Heart right ventricle (tissue), 16 donors: ENCODE measurements around the gene CFAP61. TPM values are rescaled to one million over a fixed set of nuclear protein-coding genes. Genes with fewer than 3 reads are reported as not detected.

Source experiments
- ATAC-seq, 8 donors: fragments of 200-7000 bp; cut with Tn5 transposase; one replicate each; pipeline ENCODE4 v1.9.1; 2020; ENCODE audit warnings: mild to moderate bottlenecking in 8 of 8, moderate library complexity in 8 of 8, moderate number of reproducible peaks in 1 of 8
- DNase-seq, 2 donors: peaks; one replicate each; pipeline ENCODE4 v3.0.0-alpha.2; 2020
- H3K27ac ChIP-seq, 10 donors: fragments of 200-600 bp; sonication (generic) in 2 of 10; one replicate each; pipeline versions ENCODE4 v1.5.0 to v1.8.0; 2020 to 2022; ENCODE audit warnings: mild to moderate bottlenecking in 3 of 10
- H3K27me3 ChIP-seq, 7 donors: fragments of 200-600 bp; one replicate each; pipeline ENCODE4 v1.8.0; 2021 to 2022; ENCODE audit warnings: mild to moderate bottlenecking in 2 of 7
- H3K36me3 ChIP-seq, 9 donors: fragments of 200-600 bp; sonication (generic) in 1 of 9; one replicate each; pipeline versions ENCODE4 v1.5.0 to v1.8.0; 2020 to 2022; ENCODE audit warnings: mild to moderate bottlenecking in 2 of 9
- H3K4me1 ChIP-seq, 9 donors: fragments of 200-600 bp; sonication (generic) in 1 of 9; one replicate each; pipeline versions ENCODE4 v1.5.0 to v1.8.0; 2020 to 2022; ENCODE audit warnings: mild to moderate bottlenecking in 4 of 9
- H3K4me3 ChIP-seq, 10 donors: fragments of 200-600 bp; sonication (generic) in 2 of 10; one replicate each; pipeline versions ENCODE4 v1.5.0 to v1.8.0; 2020 to 2022; ENCODE audit warnings: mild to moderate bottlenecking in 7 of 10, moderate library complexity in 2 of 10
- H3K9me3 ChIP-seq, 11 donors: fragments of 200-600 bp in 10 of 11; sonication (generic) in 2 of 11; one replicate each; pipeline versions ENCODE4 v1.5.0 to v1.8.0; 2013 to 2022; ENCODE audit warnings: mild to moderate bottlenecking in 2 of 11, control low read depth in 1 of 11, moderate library complexity in 1 of 11
- WGBS, 2 donors: extraction: QIAGEN DNeasy Blood & Tissue Kit; methylation state at CpG; one replicate each; pipeline ENCODE4 v1.1.7; 2013; ENCODE audit warnings: inconsistent platforms in 1 of 2; 5-methylcytosine and 5-hydroxymethylcytosine counted together
- intact Hi-C, 10 donors: fragments of 100-400 bp; cut with DNase I; formaldehyde crosslinking; loops; one replicate each; pipeline versions ENCODE4 v1.11.1 to v1.14.2; 2022
- polyA plus RNA-seq, 2 donors: library from polyadenylated mRNA; stranded (reverse); fragments of 200-250 nt; gene quantifications; one replicate each; pipeline ENCODE4 v1.2.3, GENCODE V29; 2013
- total RNA-seq, 10 donors: library from RNA; stranded (reverse); fragmentation: NEBNext Ultra II Directional in 3 of 10; extraction: Animal tissue kit (Norgen Biotek cat#: 25700) in 3 of 10; gene quantifications; one replicate each; pipeline versions ENCODE4 v1.2.1 to v1.2.4, GENCODE V29; 2021 to 2023
- TF ChIP-seq, protein P1 (sequence below), 9 donors: fragments of 200-600 bp; sonication (generic) in 2 of 9; IDR thresholded peaks; one replicate each; pipeline versions ENCODE4 v1.5.0 to v1.8.0; 2021 to 2022; ENCODE audit warnings: antibody characterized with exemption in 9 of 9, mild to moderate bottlenecking in 5 of 9, moderate library complexity in 1 of 9
- donor health status: Arrhythmogenic right ventricular cardiomyopathy.
- donor health status: ischemic (EF 13 %, LVEDD 7.1; RV severe dilation, severe dysfunction).
- donor health status: healthy with polysubstance abuse.
- donor health status: DM: no; HTN: yes; CAD: no.
- donor health status: DM: no; HTN: no; CAD: no.
- donor health status: ischemic (EF 25% LVEDD 6.9; RV normal size, moderate dysfunction).
- donor health status: ischemic (EF 25% LVEDD 5.7; RV mildly dilated, moderate dysfunction).
- donor health status: healthy.
- donor health status: DM: yes; HTN: yes; CAD: no.
- donor health status: Ischemic cardiomyopathy.
- donor health status: ischemic (EF 35%, LVEDD 5.7; RV mildly dilated, moderate dysfunction).
- donor health status: nonischemic (EF 11% LVEDD 7.7; RV severe dilation, severe dysfunction).
- donor health status: DM: yes; HTN: yes; CAD: no.
- donor health status: PGD.
- donor health status: ischemic (EF 29% LVEDD 5.4; RV normal size, mild dysfunction).
- donor health status: nonischemic (EF 23%, LVEDD 6.1; RV moderate dilation, normal function).

Gene CFAP61
- total and polyA plus RNA-seq, 12 donors: 8.2 to 140 (median 60.6) TPM

DNA sequence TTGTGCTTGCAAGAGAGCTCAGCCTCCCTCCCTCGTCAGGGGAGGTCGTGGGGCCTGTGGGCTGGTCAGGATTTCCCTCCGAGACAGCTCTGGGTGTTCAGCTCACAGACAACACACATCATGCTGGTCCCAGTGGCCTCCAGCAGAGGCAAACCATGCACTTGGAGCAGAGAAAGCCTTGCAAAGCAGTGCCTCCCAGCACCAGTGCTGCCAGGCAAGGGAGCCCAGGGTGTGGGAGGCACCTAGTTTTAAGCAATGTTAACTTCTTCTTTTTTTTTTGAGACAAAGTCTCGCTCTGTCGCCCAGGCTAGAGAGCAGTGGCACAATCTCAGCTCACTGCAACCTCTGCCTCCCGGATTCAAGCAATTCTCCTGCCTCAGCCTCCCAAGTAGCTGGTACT, 281.5 kb downstream of the CFAP61 start:
- peaks cover 0 to 8% (median 0%) of the 10 kb centered on the region in 7 donors for H3K27me3 ChIP-seq
- peaks cover 0 to 4% (median 0%) of the 10 kb centered on the region in 11 donors for H3K9me3 ChIP-seq
- peak in 1 of 8 donors; percentile 46 for ATAC-seq
- intact Hi-C loops: no loop called here
- H3K36me3 ChIP-seq: no peaks in the 10 kb centered on the region
- H3K4me1 ChIP-seq: peaks cover 0 to 14% (median 0%) of the 10 kb centered on the region in 9 donors
- TF ChIP-seq, protein P1, sequence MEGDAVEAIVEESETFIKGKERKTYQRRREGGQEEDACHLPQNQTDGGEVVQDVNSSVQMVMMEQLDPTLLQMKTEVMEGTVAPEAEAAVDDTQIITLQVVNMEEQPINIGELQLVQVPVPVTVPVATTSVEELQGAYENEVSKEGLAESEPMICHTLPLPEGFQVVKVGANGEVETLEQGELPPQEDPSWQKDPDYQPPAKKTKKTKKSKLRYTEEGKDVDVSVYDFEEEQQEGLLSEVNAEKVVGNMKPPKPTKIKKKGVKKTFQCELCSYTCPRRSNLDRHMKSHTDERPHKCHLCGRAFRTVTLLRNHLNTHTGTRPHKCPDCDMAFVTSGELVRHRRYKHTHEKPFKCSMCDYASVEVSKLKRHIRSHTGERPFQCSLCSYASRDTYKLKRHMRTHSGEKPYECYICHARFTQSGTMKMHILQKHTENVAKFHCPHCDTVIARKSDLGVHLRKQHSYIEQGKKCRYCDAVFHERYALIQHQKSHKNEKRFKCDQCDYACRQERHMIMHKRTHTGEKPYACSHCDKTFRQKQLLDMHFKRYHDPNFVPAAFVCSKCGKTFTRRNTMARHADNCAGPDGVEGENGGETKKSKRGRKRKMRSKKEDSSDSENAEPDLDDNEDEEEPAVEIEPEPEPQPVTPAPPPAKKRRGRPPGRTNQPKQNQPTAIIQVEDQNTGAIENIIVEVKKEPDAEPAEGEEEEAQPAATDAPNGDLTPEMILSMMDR (IDR thresholded peaks at IDR 0.05): no peak
- H3K27ac ChIP-seq: no peak overlapping the region
- DNase-seq: no peak
- no peak overlapping the region for H3K4me3 ChIP-seq
- WGBS, 2 donors: 70 to 78% methylated on average over 6 of the region's 6 CpGs

DNA sequence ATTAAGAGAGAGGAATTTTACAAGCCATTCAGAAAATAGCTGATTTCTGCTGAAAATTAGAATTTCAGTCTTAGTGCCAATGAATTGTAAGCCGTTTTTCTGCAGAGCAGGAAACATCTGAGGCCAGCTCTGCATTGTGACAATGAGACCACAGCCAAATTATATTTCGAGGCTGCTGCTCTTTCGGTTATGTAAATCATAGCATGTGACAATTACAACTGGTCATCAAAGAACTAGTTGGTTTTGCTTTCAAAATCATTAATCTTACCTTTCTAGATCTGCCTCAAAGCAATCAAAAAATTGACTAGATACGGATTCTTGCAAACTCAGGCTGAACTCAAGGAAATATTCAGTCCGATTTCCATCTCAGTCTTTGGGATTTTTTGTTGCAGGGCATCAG, 282.2 kb downstream of the CFAP61 start:
- H3K9me3 ChIP-seq: peaks cover 0 to 4% (median 0%) of the 10 kb centered on the region in 11 donors
- no peaks in the 10 kb centered on the region for H3K36me3 ChIP-seq
- ATAC-seq (peak in 1 of 8 donors; percentile 38), DNase-seq (no peak)
- H3K4me3 ChIP-seq: no peak overlapping the region
- H3K27me3 ChIP-seq: peaks cover 0 to 8% (median 0%) of the 10 kb centered on the region in 7 donors
- H3K27ac ChIP-seq: no peak overlapping the region
- WGBS, 2 donors: 55 to 63% methylated on average over 5 of the region's 5 CpGs
- TF ChIP-seq, protein P1 (IDR thresholded peaks at IDR 0.05): no peak
- intact Hi-C loops: no loop called here
- peaks cover 0 to 14% (median 0%) of the 10 kb centered on the region in 9 donors for H3K4me1 ChIP-seq

DNA sequence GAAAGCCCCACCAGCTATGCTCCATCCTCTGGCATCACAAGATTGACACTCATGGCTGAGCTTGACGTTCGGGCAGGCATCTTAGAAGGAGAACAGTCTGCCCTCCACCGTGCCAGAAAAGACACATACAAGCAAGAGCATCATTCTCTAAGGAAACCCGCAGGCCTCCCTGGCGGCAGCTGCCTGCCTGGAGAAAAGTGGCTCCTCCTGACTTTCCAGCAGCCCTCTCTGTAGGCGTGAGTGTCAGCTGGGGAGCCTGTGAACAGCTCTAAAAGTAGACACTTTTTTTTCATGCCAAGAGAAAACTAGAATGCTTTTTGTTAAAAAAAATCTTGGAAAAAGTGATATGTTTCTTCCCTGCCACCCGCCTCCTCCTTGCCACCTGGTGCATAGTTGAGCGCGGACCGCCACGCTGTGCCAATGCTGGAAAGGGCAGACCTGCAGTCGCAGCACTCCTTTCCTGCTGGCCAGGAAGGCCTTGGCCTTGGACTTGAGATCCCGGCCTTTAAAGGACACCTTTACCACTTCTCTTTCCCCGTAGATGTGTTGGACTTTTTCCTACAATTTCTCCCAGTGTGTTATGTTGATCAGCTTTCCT, 285.9 kb downstream of the CFAP61 start:
- DNase-seq (no peak), ATAC-seq (no peak)
- intact Hi-C loops: no loop called here
- Histone ChIP-seq H3K4me1 (peaks cover 0 to 6% (median 0%) of the 10 kb centered on the region in 9 donors), H3K27ac (no peak overlapping the region), H3K9me3 (peaks cover 0 to 4% (median 0%) of the 10 kb centered on the region in 11 donors), H3K36me3 (no peaks in the 10 kb centered on the region), H3K27me3 (peaks cover 0 to 8% (median 0%) of the 10 kb centered on the region in 7 donors), H3K4me3 (no peak overlapping the region)
- WGBS, 2 donors: 88 to 90% methylated on average over 14 of the region's 14 CpGs
- TF ChIP-seq, protein P1 (IDR thresholded peaks at IDR 0.05): no peak

DNA sequence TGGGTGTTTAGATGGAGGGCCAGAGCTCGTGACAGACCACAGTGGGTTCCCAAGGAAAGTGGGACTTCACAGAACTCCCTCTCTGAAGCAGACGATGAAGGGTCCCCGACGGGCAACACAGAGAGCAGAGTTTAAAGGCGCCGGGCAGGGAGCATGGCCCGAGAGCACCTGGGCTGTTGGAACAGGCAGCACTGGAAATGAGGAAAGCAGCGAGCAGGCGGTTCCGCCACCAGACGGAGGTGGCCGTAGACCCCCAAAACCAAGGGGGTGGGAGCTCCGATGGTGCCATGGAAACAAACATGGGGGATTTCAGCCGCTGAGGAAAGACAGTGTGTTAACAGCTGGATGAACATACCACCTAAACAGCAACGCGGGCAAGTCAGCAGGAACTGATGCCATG, 288.1 kb downstream of the CFAP61 start:
- TF ChIP-seq, protein P1 (IDR thresholded peaks at IDR 0.05): no peak
- Histone ChIP-seq H3K36me3 (no peaks in the 10 kb centered on the region), H3K4me3 (no peak overlapping the region), H3K27me3 (peaks cover 0 to 6% (median 0%) of the 10 kb centered on the region in 7 donors), H3K4me1 (no peaks in the 10 kb centered on the region), H3K9me3 (peaks cover 0 to 2% (median 0%) of the 10 kb centered on the region in 11 donors), H3K27ac (no peak overlapping the region)
- DNase-seq (no peak), ATAC-seq (no peak)
- intact Hi-C loops: no loop called here
- 90 to 91% methylated on average over 16 of the region's 16 CpGs for WGBS, 2 donors
